ENCODE data around the gene ZNF837.

The ZNF837 gene

GRCh38 chr19:58396691-58397532, 16.1 kb upstream of the ZNF837 start:
- Histone ChIP-seq H2AFZ (ENCODE audit: low read length) (no peak overlapping the region), H2BK12ac (ENCODE audit: low read length) (peak overlapping the region; percentile 4), H3K4me1 (ENCODE audit: control insufficient read depth in 2 of 2, insufficient read depth in 1 of 2, low read depth in 1 of 2, low read length in 2 of 2) (peaks cover 5 to 14% of the 10 kb centered on the region in 2 donors)

GRCh38 chr19:58395979-58396627, 15.3 kb upstream of the ZNF837 start:
- Histone ChIP-seq H3K4me2 (ENCODE audit: insufficient read depth, low read length, poor library complexity, severe bottlenecking) (peak overlapping the region; percentile 56), H3K4ac (ENCODE audit: low read length) (peak overlapping the region; percentile 93), H2BK12ac (ENCODE audit: low read length) (peak overlapping the region; percentile 58), H2AFZ (ENCODE audit: low read length) (no peak overlapping the region), H3K9ac (ENCODE audit: low read depth, low read length, poor library complexity) (peak overlapping the region; percentile 84), H4K91ac (ENCODE audit: low read depth, low read length, poor library complexity) (no peak overlapping the region), H2BK5ac (ENCODE audit: low read length) (no peak overlapping the region), H2BK120ac (ENCODE audit: low read depth, low read length) (peak overlapping the region; percentile 47), H3K79me1 (ENCODE audit: low read depth, low read length) (peaks cover 6% of the 10 kb centered on the region), H3K27me3 (ENCODE audit: control insufficient read depth in 3 of 3, insufficient read depth in 3 of 3, low read depth in 1 of 3, low read length in 3 of 3) (peaks cover 0 to 22% (median 7%) of the 10 kb centered on the region in 3 experiments), H3K9me3 (replicated peaks in 1 of 2; ENCODE audit: control insufficient read depth in 2 of 2, insufficient read depth in 1 of 2, low read depth in 1 of 2, low read length in 2 of 2) (peaks cover 0 to 1% of the 10 kb centered on the region in 2 donors), H3K4me3 (ENCODE audit: low read length in 2 of 2) (peak overlapping the region in 1 of 2 donors; percentile 68), H3K23ac (ENCODE audit: low read depth, low read length, poor library complexity) (peak overlapping the region; percentile 85), H3K18ac (ENCODE audit: low read length) (peak overlapping the region; percentile 98), H2AK5ac (ENCODE audit: low read depth, low read length) (peak overlapping the region; percentile 93), H3K14ac (ENCODE audit: low read length) (peak overlapping the region; percentile 82), H4K8ac (ENCODE audit: low read depth, low read length) (peak overlapping the region; percentile 82), H3K4me1 (ENCODE audit: control insufficient read depth in 2 of 2, insufficient read depth in 1 of 2, low read depth in 1 of 2, low read length in 2 of 2) (peaks cover 4 to 14% of the 10 kb centered on the region in 2 donors), H2BK15ac (ENCODE audit: low read length) (peak overlapping the region; percentile 93), H3K27ac (replicated peaks; ENCODE audit: low read length) (no peak overlapping the region), H3K36me3 (replicated peaks in 1 of 2; ENCODE audit: control insufficient read depth in 2 of 2, insufficient read depth in 2 of 2, low read length in 2 of 2) (peaks cover 26 to 51% of the 10 kb centered on the region in 2 donors)
- no peak for DNase-seq (ENCODE audit: low spot score)
- no CpG with 5 or more reads among the region's 75 CpGs for WGBS, 2 donors (ENCODE audit: extremely low coverage in 2 of 2, insufficient read length in 2 of 2, insufficient replicate concordance in 1 of 2)

More at GRCh38 chr19:58396691-58397532, 16.1 kb upstream of the ZNF837 start:
- Histone ChIP-seq H4K91ac (ENCODE audit: low read depth, low read length, poor library complexity) (no peak overlapping the region), H3K27me3 (ENCODE audit: control insufficient read depth in 3 of 3, insufficient read depth in 3 of 3, low read depth in 1 of 3, low read length in 3 of 3) (peaks cover 0 to 22% (median 7%) of the 10 kb centered on the region in 3 experiments), H3K9ac (ENCODE audit: low read depth, low read length, poor library complexity) (no peak overlapping the region), H3K14ac (ENCODE audit: low read length) (peak overlapping the region; percentile 94), H2AK5ac (ENCODE audit: low read depth, low read length) (peak overlapping the region; percentile 96), H3K27ac (replicated peaks; ENCODE audit: low read length) (no peak overlapping the region), H4K8ac (ENCODE audit: low read depth, low read length) (no peak overlapping the region), H3K4me2 (ENCODE audit: insufficient read depth, low read length, poor library complexity, severe bottlenecking) (peak overlapping the region; percentile 56), H2BK5ac (ENCODE audit: low read length) (no peak overlapping the region), H2BK15ac (ENCODE audit: low read length) (peak overlapping the region; percentile 58), H3K4ac (ENCODE audit: low read length) (no peak overlapping the region), H3K36me3 (replicated peaks in 1 of 2; ENCODE audit: control insufficient read depth in 2 of 2, insufficient read depth in 2 of 2, low read length in 2 of 2) (peaks cover 24 to 43% of the 10 kb centered on the region in 2 donors), H3K18ac (ENCODE audit: low read length) (peak overlapping the region; percentile 93), H2BK120ac (ENCODE audit: low read depth, low read length) (no peak overlapping the region), H3K23ac (ENCODE audit: low read depth, low read length, poor library complexity) (peak overlapping the region; percentile 85), H3K4me3 (ENCODE audit: low read length in 2 of 2) (no peak overlapping the region), H3K9me3 (replicated peaks in 1 of 2; ENCODE audit: control insufficient read depth in 2 of 2, insufficient read depth in 1 of 2, low read depth in 1 of 2, low read length in 2 of 2) (peaks cover under 1 to 1% of the 10 kb centered on the region in 2 donors), H3K79me1 (ENCODE audit: low read depth, low read length) (peaks cover 9% of the 10 kb centered on the region)
- no peak for DNase-seq (ENCODE audit: low spot score)
- no CpG with 5 or more reads among the region's 58 CpGs for WGBS, 2 donors (ENCODE audit: extremely low coverage in 2 of 2, insufficient read length in 2 of 2, insufficient replicate concordance in 1 of 2)

GRCh38 chr19:58395220-58395978, 14.6 kb upstream of the ZNF837 start, which contains the start of gene RNF225:
TSS of gene RNF225 (plus strand) at chr19:58395656. CDS start at chr19:58396090, 434 bp downstream.
- Histone ChIP-seq H4K91ac (ENCODE audit: low read depth, low read length, poor library complexity) (no peak within 1 kb of the TSS), H2BK120ac (ENCODE audit: low read depth, low read length) (peak within 1 kb of the TSS; percentile 47), H2AK5ac (ENCODE audit: low read depth, low read length) (peak within 1 kb of the TSS; percentile 93), H2AFZ (ENCODE audit: low read length) (no peak within 1 kb of the TSS), H4K8ac (ENCODE audit: low read depth, low read length) (peak within 1 kb of the TSS; percentile 82), H3K79me1 (ENCODE audit: low read depth, low read length) (peaks cover 3% of the 10 kb centered on the region), H2BK5ac (ENCODE audit: low read length) (no peak within 1 kb of the TSS), H3K9ac (ENCODE audit: low read depth, low read length, poor library complexity) (peak within 1 kb of the TSS; percentile 84), H3K4ac (ENCODE audit: low read length) (peak within 1 kb of the TSS; percentile 93), H3K4me2 (ENCODE audit: insufficient read depth, low read length, poor library complexity, severe bottlenecking) (peak within 1 kb of the TSS; percentile 56), H2BK15ac (ENCODE audit: low read length) (peak within 1 kb of the TSS; percentile 93), H3K18ac (ENCODE audit: low read length) (peak within 1 kb of the TSS; percentile 98), H2BK12ac (ENCODE audit: low read length) (peak within 1 kb of the TSS; percentile 58), H3K9me3 (replicated peaks in 1 of 2; ENCODE audit: control insufficient read depth in 2 of 2, insufficient read depth in 1 of 2, low read depth in 1 of 2, low read length in 2 of 2) (peaks cover 0 to 1% of the 10 kb centered on the region in 2 donors), H3K36me3 (replicated peaks in 1 of 2; ENCODE audit: control insufficient read depth in 2 of 2, insufficient read depth in 2 of 2, low read length in 2 of 2) (peaks cover 31 to 58% of the 10 kb centered on the region in 2 donors), H3K4me3 (ENCODE audit: low read length in 2 of 2) (peak within 1 kb of the TSS in 1 of 2 donors; percentile 68), H3K27ac (replicated peaks; ENCODE audit: low read length) (no peak within 1 kb of the TSS), H3K14ac (ENCODE audit: low read length) (peak within 1 kb of the TSS; percentile 82), H3K23ac (ENCODE audit: low read depth, low read length, poor library complexity) (peak within 1 kb of the TSS; percentile 85), H3K4me1 (ENCODE audit: control insufficient read depth in 2 of 2, insufficient read depth in 1 of 2, low read depth in 1 of 2, low read length in 2 of 2) (peaks cover 3 to 8% of the 10 kb centered on the region in 2 donors), H3K27me3 (ENCODE audit: control insufficient read depth in 3 of 3, insufficient read depth in 3 of 3, low read depth in 1 of 3, low read length in 3 of 3) (peaks cover 0 to 22% (median 7%) of the 10 kb centered on the region in 3 experiments)
- DNase-seq (ENCODE audit: low spot score): no peak
- no CpG with 5 or more reads among the region's 21 CpGs for whole genome bisulfite sequencing, 2 donors (ENCODE audit: extremely low coverage in 2 of 2, insufficient read length in 2 of 2, insufficient replicate concordance in 1 of 2)

Data from neuronal stem cell (in vitro differentiated cells).